Nephron (organoid): Measurements from ENCODE around the gene ATP6V0A1.

Experiments used
- H3K27ac Mint-ChIP-seq, 3 experiments: 2 replicates each; pipeline ENCODE4 v1.8.0; 2020; ENCODE audit warnings: mixed read lengths in 3 of 3, mild to moderate bottlenecking in 2 of 3, moderate library complexity in 1 of 3
- H3K27me3 Mint-ChIP-seq: 2 replicates; pipeline ENCODE4 v1.8.0; 2021; ENCODE audit warnings: low read depth, mild to moderate bottlenecking, moderate library complexity, mixed read lengths
- H3K36me3 Mint-ChIP-seq: 2 replicates; pipeline ENCODE4 v1.8.0; 2020; ENCODE audit warnings: low read depth, mixed read lengths
- H3K4me1 Mint-ChIP-seq: 2 replicates; pipeline ENCODE4 v1.8.0; 2020; ENCODE audit warnings: mixed read lengths
- H3K4me3 Mint-ChIP-seq, 3 experiments: 2 replicates each; pipeline ENCODE4 v1.8.0; 2020; ENCODE audit warnings: mild to moderate bottlenecking in 3 of 3, mixed read lengths in 3 of 3, moderate library complexity in 2 of 3
- H3K9me3 Mint-ChIP-seq: 2 replicates; pipeline ENCODE4 v1.8.0; 2020; ENCODE audit warnings: mixed read lengths
- CTCF ChIP-seq, 3 experiments: fragments of 200-600 bp; sonication (generic); IDR thresholded peaks; one replicate each; pipeline ENCODE4 v1.5.0; 2021; ENCODE audit warnings: antibody characterized with exemption in 3 of 3; ENCODE audit not compliant: unreplicated experiment in 3 of 3

ATP6V0A1 gene

DNA sequence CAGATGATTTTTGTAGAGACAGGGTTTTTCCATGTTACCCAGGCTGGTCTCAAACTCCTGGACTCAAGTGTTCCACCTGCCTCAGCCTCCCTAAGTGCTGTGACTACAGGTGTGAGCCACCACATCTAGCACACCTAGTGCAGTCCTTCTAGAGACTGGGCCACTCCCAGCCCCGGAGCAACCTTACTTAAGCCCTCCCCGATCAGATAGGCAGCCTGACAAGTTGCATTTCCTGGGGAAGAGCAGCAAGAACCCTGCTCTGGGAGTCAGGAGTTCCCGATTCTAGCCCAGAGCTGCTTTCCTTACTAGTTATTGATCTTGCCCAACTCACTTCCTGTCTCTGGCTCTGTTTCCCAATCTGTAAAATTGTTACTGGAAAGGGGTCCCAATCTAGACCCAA, 70.4 kb downstream of the ATP6V0A1 start:
- H3K4me3 Mint-ChIP-seq, result no peak overlapping the region
- no peak overlapping the region for H3K27ac Mint-ChIP-seq

GRCh38 chr17:42530952-42531454, 72.3 kb downstream of the ATP6V0A1 start:
- Mint-ChIP-seq H3K4me3 (peak overlapping the region in 1 of 3 experiments; percentile 78), H3K27ac (no peak overlapping the region), H3K9me3 (no peaks in the 10 kb centered on the region), H3K36me3 (no peaks in the 10 kb centered on the region), H3K4me1 (peaks cover 26% of the 10 kb centered on the region), H3K27me3 (no peaks in the 10 kb centered on the region)
- no peak for TF ChIP-seq CTCF (IDR thresholded peaks at IDR 0.05; ENCODE audit: unreplicated experiment in 3 of 3)

More for the DNA sequence above, 70.4 kb downstream of the ATP6V0A1 start:
- Mint-ChIP-seq H3K27me3 (no peaks in the 10 kb centered on the region), H3K36me3 (no peaks in the 10 kb centered on the region), H3K9me3 (no peaks in the 10 kb centered on the region), H3K4me1 (peaks cover 27% of the 10 kb centered on the region)
- TF ChIP-seq CTCF (IDR thresholded peaks at IDR 0.05; ENCODE audit: unreplicated experiment in 3 of 3), result no peak

DNA sequence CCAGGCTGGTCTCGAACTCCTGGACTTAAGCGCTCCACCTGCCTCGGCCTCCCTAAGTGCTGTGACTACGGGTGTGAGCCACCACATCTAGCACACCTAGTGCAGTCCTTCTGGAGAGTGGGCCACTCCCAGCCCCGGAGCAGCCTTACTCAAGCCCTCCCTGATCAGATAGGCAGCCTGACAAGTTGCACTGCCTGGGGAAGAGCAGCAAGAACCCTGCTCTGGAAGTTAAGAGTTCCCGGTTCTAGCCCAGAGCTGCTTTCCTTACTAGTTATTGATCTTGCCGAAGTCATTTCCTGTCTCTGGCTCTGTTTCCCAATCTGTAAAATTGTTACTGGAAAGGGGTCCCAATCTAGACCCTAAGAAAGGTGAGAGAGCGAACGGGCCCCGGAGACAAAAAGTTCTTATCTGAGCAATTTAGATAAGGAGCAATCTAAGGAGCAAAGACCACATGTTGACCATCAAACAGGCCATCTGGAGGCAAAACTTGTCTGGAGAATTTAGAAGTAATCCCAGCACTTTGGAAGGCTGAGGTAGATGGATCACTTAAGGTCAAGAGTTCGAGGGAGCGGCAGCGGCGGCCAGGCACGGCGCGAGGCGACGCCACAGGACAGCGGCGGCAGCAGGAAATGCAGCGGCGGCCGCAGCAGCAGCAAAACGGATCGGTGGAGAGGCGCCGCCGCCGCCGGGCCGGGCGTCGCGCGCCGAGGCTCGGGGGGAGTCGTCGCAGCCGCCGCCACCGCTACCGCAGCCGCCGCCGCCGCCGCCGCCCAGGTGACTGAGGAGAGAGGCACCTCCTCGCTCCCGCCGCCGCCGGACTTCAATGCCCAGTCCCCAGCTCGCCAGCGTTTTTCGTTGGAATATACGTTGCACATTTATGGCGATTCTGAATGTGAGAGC, 73.0 kb downstream of the ATP6V0A1 start:
- Mint-ChIP-seq H3K27ac (peak overlapping the region; percentile 32 to 85 (median 39)), H3K4me3 (peak overlapping the region; percentile 78 to 86 (median 83)), H3K27me3 (no peaks in the 10 kb centered on the region), H3K4me1 (peaks cover 26% of the 10 kb centered on the region), H3K36me3 (no peaks in the 10 kb centered on the region), H3K9me3 (no peaks in the 10 kb centered on the region)
- TF ChIP-seq CTCF (IDR thresholded peaks at IDR 0.05; ENCODE audit: unreplicated experiment in 3 of 3), result peak; percentile 38 to 52 (median 48)

DNA sequence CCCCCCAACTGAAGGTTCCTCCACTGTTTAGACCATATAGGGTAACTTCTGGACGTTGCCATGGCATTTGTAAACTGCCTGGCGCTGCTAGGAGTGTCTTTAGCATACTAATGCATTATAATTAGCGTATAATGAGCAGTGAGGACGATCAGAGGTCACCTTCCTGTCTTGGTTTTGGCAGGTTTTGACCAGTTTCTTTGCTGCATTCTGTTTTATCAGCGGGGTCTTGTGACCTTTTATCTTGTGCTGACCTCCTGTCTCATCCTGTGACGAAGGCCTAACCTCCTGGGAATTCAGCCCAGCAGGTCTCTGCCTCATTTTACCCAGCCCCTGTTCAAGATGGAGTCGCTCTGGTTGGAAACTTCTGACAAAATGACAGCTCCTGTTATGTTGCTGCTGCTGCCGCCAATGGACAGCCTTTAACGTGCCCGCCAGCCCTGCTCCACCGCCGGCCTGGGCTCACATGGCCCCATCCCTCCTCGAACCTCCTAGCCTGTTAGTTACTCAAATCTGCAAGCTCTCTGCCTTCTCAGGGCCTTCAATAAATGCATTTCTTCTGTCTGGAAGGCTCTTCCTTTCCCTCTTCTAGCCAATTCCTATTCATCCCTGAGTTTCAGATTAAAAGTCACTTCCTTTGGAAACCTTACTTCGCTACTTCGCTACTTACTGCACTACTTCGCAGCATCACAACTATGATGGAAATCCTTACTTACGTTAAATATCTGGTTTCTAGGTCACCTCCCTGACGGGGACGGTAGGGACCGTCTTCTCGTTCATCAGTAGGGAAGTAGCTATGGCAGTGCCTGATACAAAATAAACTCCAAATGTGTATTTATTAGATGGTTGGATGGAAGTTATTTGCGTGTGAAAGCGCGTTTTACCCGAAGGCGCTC, 76.7 kb downstream of the ATP6V0A1 start:
- H3K36me3 Mint-ChIP-seq, result peaks cover 10% of the 10 kb centered on the region
- peak overlapping the region; percentile 72 to 89 (median 86) for H3K4me3 Mint-ChIP-seq
- no peak for TF ChIP-seq CTCF (IDR thresholded peaks at IDR 0.05; ENCODE audit: unreplicated experiment in 3 of 3)
- H3K4me1 Mint-ChIP-seq, result peaks cover 31% of the 10 kb centered on the region
- H3K27me3 Mint-ChIP-seq, result no peaks in the 10 kb centered on the region
- H3K9me3 Mint-ChIP-seq, result no peaks in the 10 kb centered on the region
- H3K27ac Mint-ChIP-seq, result peak overlapping the region; percentile 75 to 92 (median 78)

GRCh38 chr17:42536048-42536371, 77.3 kb downstream of the ATP6V0A1 start, which contains the start of gene NAGLU:
Gene NAGLU (plus strand): TSS chr17:42536241. CDS start chr17:42536273, 32 bp downstream.
- no peaks in the 10 kb centered on the region for H3K9me3 Mint-ChIP-seq
- peaks cover 14% of the 10 kb centered on the region for H3K36me3 Mint-ChIP-seq
- H3K27me3 Mint-ChIP-seq, result no peaks in the 10 kb centered on the region
- peak within 1 kb of the TSS; percentile 83 to 97 (median 97) for H3K27ac Mint-ChIP-seq
- no peak for TF ChIP-seq CTCF (IDR thresholded peaks at IDR 0.05; ENCODE audit: unreplicated experiment in 3 of 3)
- H3K4me1 Mint-ChIP-seq, result peaks cover 31% of the 10 kb centered on the region
- H3K4me3 Mint-ChIP-seq, result peak within 1 kb of the TSS; percentile 88 to 95 (median 95)
